SK-N-SH (cell line): ENCODE results near the gene CABP4. TPM values are rescaled to one million over a fixed set of nuclear protein-coding genes. Genes with fewer than 3 reads are reported as not detected.

Experiments
- CTCF ChIA-PET: fragments of 300-600, 350-600 bp; formaldehyde crosslinking; extraction: SDS; loops from one replicate; lab custom pipeline; 2021; lab: Yijun Ruan, JAX
- POLR2A ChIA-PET: fragments of 350-600 bp; sonication (Branson Sonifier 250); formaldehyde crosslinking; extraction: SDS; loops from one replicate; lab custom pipeline; 2020; ENCODE audit warnings: antibody characterized with exemption, inconsistent platforms; lab: Yijun Ruan, JAX
- DNase-seq: peaks from one replicate; pipeline ENCODE4 v3.0.0; 2012
- H2AFZ ChIP-seq: fragments of 200-600 bp; sonication (generic); 2 replicates; pipeline ENCODE4 v1.8.1; 2016; ENCODE audit warnings: antibody characterized with exemption, mild to moderate bottlenecking, low read depth
- H3F3A ChIP-seq: fragments of 200-600 bp; sonication (generic); replicated peaks from 2 replicates; pipeline ENCODE3; 2016; ENCODE audit warnings: antibody characterized with exemption, mild to moderate bottlenecking; ENCODE audit not compliant: insufficient read depth
- H3K27ac ChIP-seq, 2 experiments: fragments of 200-500 bp in 1 of 2; fragments of 200-600 bp in 1 of 2; sonication (Bioruptor generic) in 1 of 2; sonication (generic), shearing (Covaris generic) in 1 of 2; 2 replicates each; pipeline versions ENCODE4 v1.5.1 to v1.6.1; 2014 to 2016; ENCODE audit warnings: low read depth in 2 of 2, inconsistent platforms in 1 of 2, low read length in 1 of 2, mild to moderate bottlenecking in 1 of 2, mixed read lengths in 1 of 2
- H3K27me3 ChIP-seq: fragments of 200-600 bp; sonication (generic), shearing (Covaris generic); 2 replicates; pipeline ENCODE4 v1.6.1; 2016; ENCODE audit warnings: mixed run types; ENCODE audit not compliant: insufficient read depth
- H3K36me3 ChIP-seq, 2 experiments: fragments of 200-500 bp in 1 of 2; fragments of 200-600 bp in 1 of 2; sonication (Bioruptor generic) in 1 of 2; sonication (generic) in 1 of 2; replicated peaks in 1 of 2; 2 replicates each; pipeline versions ENCODE3 to v1.5.1; 2014 to 2016; ENCODE audit warnings: low read length in 1 of 2, mild to moderate bottlenecking in 1 of 2; ENCODE audit not compliant: insufficient read depth in 2 of 2, control insufficient read depth in 1 of 2
- H3K4me1 ChIP-seq, 2 experiments: fragments of 200-500 bp in 1 of 2; fragments of 200-600 bp in 1 of 2; sonication (Bioruptor generic) in 1 of 2; sonication (generic), shearing (Covaris generic) in 1 of 2; 2 replicates each; pipeline versions ENCODE4 v1.5.1 to v1.6.1; 2014 to 2016; ENCODE audit warnings: low read depth in 1 of 2, low read length in 1 of 2, mixed run types in 1 of 2; ENCODE audit not compliant: insufficient read depth in 2 of 2, control insufficient read depth in 1 of 2
- H3K4me2 ChIP-seq: fragments of 200-600 bp; sonication (generic), shearing (Covaris generic); 2 replicates; pipeline ENCODE4 v1.6.1; 2017; ENCODE audit warnings: mixed run types
- H3K4me3 ChIP-seq, 2 experiments: fragments of 200-500 bp in 1 of 2; fragments of 200-600 bp in 1 of 2; sonication (Bioruptor generic) in 1 of 2; sonication (generic), shearing (Covaris generic) in 1 of 2; 2 replicates each; pipeline versions ENCODE4 v1.5.1 to v1.8.1; 2014 to 2016; ENCODE audit warnings: low read depth in 2 of 2, inconsistent platforms in 1 of 2, low read length in 1 of 2, mild to moderate bottlenecking in 1 of 2, mixed read lengths in 1 of 2, moderate library complexity in 1 of 2
- H3K79me2 ChIP-seq: fragments of 200-600 bp; sonication (generic); 2 replicates; pipeline ENCODE4 v1.8.1; 2017; ENCODE audit warnings: mild to moderate bottlenecking; ENCODE audit not compliant: insufficient read depth
- H3K9ac ChIP-seq: fragments of 200-600 bp; sonication (generic); 2 replicates; pipeline ENCODE4 v1.6.1; 2017; ENCODE audit warnings: mixed run types
- H3K9me2 ChIP-seq: fragments of 200-600 bp; sonication (generic); 2 replicates; pipeline ENCODE4 v1.6.1; 2017; ENCODE audit warnings: mixed run types
- H3K9me3 ChIP-seq: fragments of 200-600 bp; sonication (generic); 2 replicates; pipeline ENCODE4 v1.6.1; 2017; ENCODE audit warnings: mixed run types, mild to moderate bottlenecking, moderate library complexity
- H4K20me1 ChIP-seq: fragments of 200-600 bp; sonication (generic); 2 replicates; pipeline ENCODE4 v1.6.1; 2017; ENCODE audit warnings: mild to moderate bottlenecking, mixed run types; ENCODE audit not compliant: insufficient read depth
- CTCF ChIP-seq: fragments of 200-600 bp; sonication (generic); IDR thresholded peaks from 2 replicates; pipeline ENCODE4 v1.6.1; 2017; ENCODE audit warnings: antibody characterized with exemption, mild to moderate bottlenecking, moderate library complexity
- ELF1 ChIP-seq: IDR thresholded peaks from 2 replicates; pipeline ENCODE4 v1.4.0; 2012
- EZH2phosphoT487 ChIP-seq: fragments of 200-600 bp; sonication (generic); IDR thresholded peaks from 2 replicates; pipeline ENCODE4 v1.6.1; 2017; ENCODE audit warnings: low read depth, mixed run types, mild to moderate bottlenecking, antibody characterized with exemption, moderate library complexity, borderline replicate concordance
- FOSL2 ChIP-seq: IDR thresholded peaks from 2 replicates; pipeline ENCODE4 v1.4.0; 2012; ENCODE audit warnings: low read depth, mild to moderate bottlenecking, moderate library complexity, borderline replicate concordance
- FOXJ3 ChIP-seq: sonication (generic); formaldehyde crosslinking; IDR thresholded peaks from 2 replicates; pipeline ENCODE4 v1.5.1; 2020; ENCODE audit warnings: mild to moderate bottlenecking, missing genetic modification reagents
- GATA2 ChIP-seq: sonication (generic); formaldehyde crosslinking; IDR thresholded peaks from 2 replicates; pipeline ENCODE4 v1.5.0; 2020; ENCODE audit warnings: mild to moderate bottlenecking, missing genetic modification reagents
- IRF3 ChIP-seq: fragments of 150-350 bp; IDR thresholded peaks from 2 replicates; pipeline ENCODE4 v1.6.1; 2016; ENCODE audit warnings: mild to moderate bottlenecking, low read depth, low read length
- JUND ChIP-seq: IDR thresholded peaks from 2 replicates; pipeline ENCODE4 v1.4.0; 2012
- NRF1 ChIP-seq: IDR thresholded peaks from 2 replicates; pipeline ENCODE4 v1.6.1; 2012; ENCODE audit warnings: low read depth, mild to moderate bottlenecking, low read length
- PBX3 ChIP-seq: IDR thresholded peaks from 2 replicates; pipeline ENCODE4; 2012
- RAD21 ChIP-seq: IDR thresholded peaks from 2 replicates; pipeline ENCODE4 v1.6.1; 2012; ENCODE audit warnings: mild to moderate bottlenecking, low read length
- RCOR1 ChIP-seq: fragments of 150-350 bp; IDR thresholded peaks from 2 replicates; pipeline ENCODE4 v1.6.1; 2017; ENCODE audit warnings: antibody characterized with exemption, low read length
- RXRA ChIP-seq: IDR thresholded peaks from 2 replicates; pipeline ENCODE4 v1.4.0; 2012; ENCODE audit warnings: low read depth, mild to moderate bottlenecking, borderline replicate concordance
- USF2 ChIP-seq: fragments of 150-350 bp; IDR thresholded peaks from 2 replicates; pipeline ENCODE4 v1.6.1; 2017; ENCODE audit warnings: antibody characterized with exemption, low read length, low read depth, borderline replicate concordance
- WGBS: methylation state at CpG from one replicate; pipeline ENCODE4 v1.1.6; 2017; ENCODE audit warnings: low lambda C conversion rate; 5-methylcytosine and 5-hydroxymethylcytosine counted together
- polyA plus RNA-seq, 3 experiments: library from polyadenylated mRNA; depleted of rRNA; stranded (reverse); fragments of >200 nt; gene quantifications; 2 replicates each; pipeline ENCODE4 v1.2.3, GENCODE V29; 2012

The CABP4 gene
- polyA plus RNA-seq, 1 of the 3 experiments (the other 2 are of a cell fraction), result not detected

GRCh38 chr11:67499808-67500483 is 44.8 kb downstream of the CABP4 start:
- H3K27me3 ChIP-seq, result no peaks in the 10 kb centered on the region
- H3K9me3 ChIP-seq, result no peaks in the 10 kb centered on the region
- ChIA-PET CTCF (interaction anchor here (0.5 kb wide), 1 partner anchor 487 kb away, joined by 3 read pairs; no protein-coding TSS in a partner anchor), POLR2A (interaction anchor here (0.6 to 1.1 kb wide), 2 partner anchors 9 to 1061 kb away, joined by 3 to 5 read pairs; partner anchors contain the start of gene MRPL11)
- H3K9me2 ChIP-seq, result no peaks in the 10 kb centered on the region
- DNase-seq, result no peak
- no peak overlapping the region for H3K4me2 ChIP-seq
- peaks cover 13% of the 10 kb centered on the region for H4K20me1 ChIP-seq
- no peak overlapping the region for H3K27ac ChIP-seq
- H2AFZ ChIP-seq, result no peak overlapping the region
- H3K79me2 ChIP-seq, result peaks cover 14% of the 10 kb centered on the region
- H3K4me3 ChIP-seq, result no peak overlapping the region
- H3K4me1 ChIP-seq, result peaks cover 0 to 7% of the 10 kb centered on the region in 2 experiments; a peak in 1 of 4 replicates
- no peak overlapping the region for H3K9ac ChIP-seq
- 86% methylated on average over 8 of the region's 26 CpGs for WGBS
- TF ChIP-seq JUND (no peak), IRF3 (no peak), GATA2 (CRISPR knock-in tag) (no peak), RAD21 (no peak), RXRA (no peak), FOSL2 (no peak), EZH2phosphoT487 (no peak), FOXJ3 (no peak), PBX3 (no peak), ELF1 (no peak), NRF1 (no peak), USF2 (no peak), RCOR1 (no peak), CTCF (no peak)
- peaks cover 2% of the 10 kb centered on the region for H3F3A ChIP-seq
- peaks cover 10 to 16% of the 10 kb centered on the region in 2 experiments for H3K36me3 ChIP-seq
